ENCODE data around the gene KATNBL1. TPM values are rescaled to one million over a fixed set of nuclear protein-coding genes. Genes with fewer than 3 reads are reported as not detected.
A peak's percentile ranks its signal among the peaks of the same experiment; 100 is the strongest.

The KATNBL1 gene
- total and polyA plus RNA-seq, 2 donors (not counting 3 experiments of a cell fraction or from before 2014, with no cell fraction given) = 14.1 to 56.8 TPM

DNA sequence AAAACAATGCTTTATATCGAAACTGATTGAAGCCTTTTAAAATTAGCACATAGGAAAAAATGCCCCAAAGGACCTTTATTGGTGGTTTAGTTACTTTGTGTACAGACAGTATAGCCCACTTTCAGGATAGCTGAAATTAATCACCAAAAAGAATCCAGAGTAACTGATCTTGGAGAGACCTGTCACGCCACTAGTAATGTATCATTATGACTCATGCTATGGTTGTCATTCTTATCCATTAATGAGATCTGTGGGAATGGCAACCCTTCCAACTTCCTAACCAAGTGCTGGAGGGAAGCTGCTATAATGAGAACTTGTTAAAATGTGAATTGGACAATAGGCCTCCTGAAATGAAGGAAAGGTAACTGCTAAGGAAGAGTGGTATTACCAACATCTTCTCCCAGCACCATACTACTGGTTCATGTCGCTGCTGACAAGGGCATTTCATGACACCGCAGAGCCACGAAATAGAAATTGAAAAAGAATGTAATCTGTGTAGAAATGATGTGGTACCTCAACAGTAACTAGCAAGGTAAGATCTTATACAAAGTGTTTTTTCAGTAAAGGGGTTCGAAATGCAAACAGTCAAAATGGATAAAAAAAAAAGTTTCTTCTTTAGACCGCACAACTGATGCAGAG lies 7.8 kb upstream of the KATNBL1 start:
- no peak overlapping the region for H3K27ac ChIP-seq (ENCODE audit: insufficient read depth, low read depth, low read length)
- H3K36me3 ChIP-seq (ENCODE audit: control insufficient read depth in 2 of 2, extremely low read depth in 1 of 2, insufficient read depth in 2 of 2, low read length in 2 of 2) = no peaks in the 10 kb centered on the region
- intact Hi-C loops (cut with micrococcal nuclease) = no loop called here
- no peak overlapping the region for H3K4me3 ChIP-seq (replicated peaks in 1 of 3; ENCODE audit: insufficient read depth in 1 of 3, low read depth in 1 of 3, low read length in 3 of 3)
- BruUV-seq (replicated peaks) = no TSS peak
- FAIRE-seq (peak; percentile 46), DNase-seq (ENCODE audit: low read depth, low spot score) (no peak)
- no peaks in the 10 kb centered on the region for H3K9me3 ChIP-seq (replicated peaks; ENCODE audit: control insufficient read depth, insufficient read depth, low read length)
- H3K9me1 ChIP-seq (replicated peaks; ENCODE audit: control insufficient read depth, extremely low read depth, insufficient read depth, low read length) = no peaks in the 10 kb centered on the region
- H3K27me3 ChIP-seq (ENCODE audit: control insufficient read depth in 2 of 2, insufficient read depth in 2 of 2, low read length in 2 of 2) = no peaks in the 10 kb centered on the region
- dilution Hi-C loops (cut with MboI; ENCODE audit: extremely low pct_ligation_motif_present, low sequenced_read_pairs) = no loop called here
- no peak overlapping the region for H3K9ac ChIP-seq (replicated peaks; ENCODE audit: extremely low read depth, insufficient read depth, low read length)
- H4K20me1 ChIP-seq (replicated peaks; ENCODE audit: control insufficient read depth, extremely low read depth, insufficient read depth, low read length) = no peaks in the 10 kb centered on the region
- no peaks in the 10 kb centered on the region for H3K79me2 ChIP-seq (ENCODE audit: control insufficient read depth, insufficient read depth, low read length)
- no peak overlapping the region for H3K4me2 ChIP-seq (ENCODE audit: insufficient read depth, low read length)
- ChIA-PET CTCF (interaction anchor here (2.1 to 2.8 kb wide), 2 partner anchors 8 to 108 kb away, joined by 9 to 16 read pairs; partner anchors contain the start of gene KATNBL1), POLR2A (no interaction called here)
- no peaks in the 10 kb centered on the region for H3K4me1 ChIP-seq (ENCODE audit: control insufficient read depth, extremely low read depth, insufficient read depth, low read length)
- no peak for TF ChIP-seq EZH2 (IDR thresholded peaks at IDR 0.05; ENCODE audit: borderline replicate concordance, low read depth, low read length, severe bottlenecking)
- TF ChIP-seq JUN (IDR thresholded peaks at IDR 0.05; ENCODE audit: borderline replicate concordance, insufficient read depth, insufficient read length, low read depth) = peak; percentile 58
- TF ChIP-seq POLR2A (IDR thresholded peaks at IDR 0.05; ENCODE audit: low read depth, low read length) = no peak
- TF ChIP-seq GATA2 (IDR thresholded peaks at IDR 0.05; ENCODE audit: insufficient read depth, insufficient read length, low read depth, low read length) = peak; percentile 50
- TF ChIP-seq MYC (IDR thresholded peaks at IDR 0.05; ENCODE audit: low read depth, low read length) = no peak
- no peak for TF ChIP-seq MAX (IDR thresholded peaks at IDR 0.05; ENCODE audit: insufficient read depth, insufficient read length)
- no peak for TF ChIP-seq POLR2AphosphoS5 (IDR thresholded peaks at IDR 0.05; ENCODE audit: insufficient read depth, low read depth, low read length)
- peak; percentile 63 for TF ChIP-seq FOS (IDR thresholded peaks at IDR 0.05; ENCODE audit: borderline replicate concordance, insufficient read depth, low read length)
- TF ChIP-seq, protein P1, sequence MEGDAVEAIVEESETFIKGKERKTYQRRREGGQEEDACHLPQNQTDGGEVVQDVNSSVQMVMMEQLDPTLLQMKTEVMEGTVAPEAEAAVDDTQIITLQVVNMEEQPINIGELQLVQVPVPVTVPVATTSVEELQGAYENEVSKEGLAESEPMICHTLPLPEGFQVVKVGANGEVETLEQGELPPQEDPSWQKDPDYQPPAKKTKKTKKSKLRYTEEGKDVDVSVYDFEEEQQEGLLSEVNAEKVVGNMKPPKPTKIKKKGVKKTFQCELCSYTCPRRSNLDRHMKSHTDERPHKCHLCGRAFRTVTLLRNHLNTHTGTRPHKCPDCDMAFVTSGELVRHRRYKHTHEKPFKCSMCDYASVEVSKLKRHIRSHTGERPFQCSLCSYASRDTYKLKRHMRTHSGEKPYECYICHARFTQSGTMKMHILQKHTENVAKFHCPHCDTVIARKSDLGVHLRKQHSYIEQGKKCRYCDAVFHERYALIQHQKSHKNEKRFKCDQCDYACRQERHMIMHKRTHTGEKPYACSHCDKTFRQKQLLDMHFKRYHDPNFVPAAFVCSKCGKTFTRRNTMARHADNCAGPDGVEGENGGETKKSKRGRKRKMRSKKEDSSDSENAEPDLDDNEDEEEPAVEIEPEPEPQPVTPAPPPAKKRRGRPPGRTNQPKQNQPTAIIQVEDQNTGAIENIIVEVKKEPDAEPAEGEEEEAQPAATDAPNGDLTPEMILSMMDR (IDR thresholded peaks at IDR 0.05; ENCODE audit: extremely low read depth in 1 of 2, insufficient read depth in 1 of 2, low read depth in 1 of 2, low read length in 2 of 2) = no peak
- H2AFZ ChIP-seq (ENCODE audit: low read depth, low read length) = no peak overlapping the region

Data from endothelial cell of umbilical vein (primary cell).